GM18951 (cell line): ENCODE results near the gene MAP3K14.

Experiments used
- POLR2A ChIP-seq: IDR thresholded peaks from 4 replicates; pipeline ENCODE4 v1.6.1; 2011; ENCODE audit warnings: mild to moderate bottlenecking; ENCODE audit not compliant: insufficient read length, insufficient read depth; ENCODE audit errors: extremely low read depth
- in situ Hi-C: fragments of 300-500 bp; cut with MboI; formaldehyde crosslinking; loops from one replicate; pipeline ENCODE4 v1.12.0; 2022; ENCODE audit warnings: low sequenced_read_pairs, mixed read lengths, inconsistent platforms; ENCODE audit not compliant: unreplicated experiment

MAP3K14 gene

GRCh38 chr17:45298546-45299285 is 18.1 kb downstream of the MAP3K14 start:
- in situ Hi-C loops: no loop called here
- no peak for TF ChIP-seq POLR2A

DNA sequence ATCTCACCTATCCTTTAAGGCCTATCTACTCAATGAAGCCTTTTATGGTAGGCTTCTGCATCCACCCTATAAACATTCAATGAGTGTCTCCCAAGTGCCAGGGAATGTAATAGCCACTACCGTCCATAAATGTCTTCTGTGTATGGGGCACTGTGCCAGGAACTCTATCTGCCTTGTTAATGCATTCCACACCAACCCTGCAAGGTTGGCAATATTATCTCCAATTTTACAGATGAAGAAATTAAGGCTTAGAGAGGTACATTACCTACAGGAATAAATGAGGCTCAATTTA is 20.0 kb downstream of the MAP3K14 start:
- no peak for TF ChIP-seq POLR2A
- in situ Hi-C loops: no loop called here

- no peak for TF ChIP-seq POLR2A
- in situ Hi-C loops: no loop called here
Measured at GRCh38 chr17:45296003-45296832, 20.6 kb downstream of the MAP3K14 start.

GRCh38 chr17:45294506-45294905 is 22.3 kb downstream of the MAP3K14 start:
- no peak for TF ChIP-seq POLR2A
- in situ Hi-C loops: no loop called here

DNA sequence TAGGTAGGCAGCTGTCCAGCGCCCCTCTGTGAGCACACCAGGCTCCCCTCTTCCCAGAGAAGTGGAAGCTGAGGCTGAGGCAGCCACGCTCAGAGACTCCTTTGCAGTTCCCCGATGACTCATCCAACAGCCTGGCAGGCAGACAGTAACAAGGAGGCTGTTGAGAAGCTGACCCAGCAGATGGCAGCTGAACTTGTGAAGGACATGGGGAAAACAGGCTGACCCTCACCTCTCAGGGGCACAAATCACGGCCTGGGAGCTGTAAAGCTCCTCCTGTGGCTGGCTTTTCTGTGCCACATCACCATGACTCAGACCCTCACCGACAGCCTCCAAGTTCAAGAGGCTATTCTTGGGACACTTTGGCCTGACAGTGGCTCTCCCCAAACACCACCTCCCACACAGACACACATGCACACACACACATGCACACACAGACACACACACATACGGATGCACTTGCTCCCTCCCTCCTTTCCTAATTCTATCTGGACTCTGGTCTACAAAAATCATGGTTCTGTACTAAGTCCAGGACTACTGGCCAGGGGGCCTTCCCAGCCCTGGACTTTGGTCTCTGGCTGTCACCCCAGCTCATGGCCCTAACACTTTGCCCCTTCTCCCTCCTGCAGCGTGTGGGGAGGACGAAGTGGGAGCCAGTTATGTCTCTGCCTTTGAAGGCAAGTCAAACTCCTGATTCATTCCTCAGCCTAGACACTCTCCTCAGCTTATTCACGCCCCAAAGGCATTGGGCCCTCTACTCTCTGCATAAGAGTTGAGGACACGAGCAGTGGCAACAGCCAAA is 23.2 kb downstream of the MAP3K14 start:
- no peak for TF ChIP-seq POLR2A
- in situ Hi-C loops: no loop called here

DNA sequence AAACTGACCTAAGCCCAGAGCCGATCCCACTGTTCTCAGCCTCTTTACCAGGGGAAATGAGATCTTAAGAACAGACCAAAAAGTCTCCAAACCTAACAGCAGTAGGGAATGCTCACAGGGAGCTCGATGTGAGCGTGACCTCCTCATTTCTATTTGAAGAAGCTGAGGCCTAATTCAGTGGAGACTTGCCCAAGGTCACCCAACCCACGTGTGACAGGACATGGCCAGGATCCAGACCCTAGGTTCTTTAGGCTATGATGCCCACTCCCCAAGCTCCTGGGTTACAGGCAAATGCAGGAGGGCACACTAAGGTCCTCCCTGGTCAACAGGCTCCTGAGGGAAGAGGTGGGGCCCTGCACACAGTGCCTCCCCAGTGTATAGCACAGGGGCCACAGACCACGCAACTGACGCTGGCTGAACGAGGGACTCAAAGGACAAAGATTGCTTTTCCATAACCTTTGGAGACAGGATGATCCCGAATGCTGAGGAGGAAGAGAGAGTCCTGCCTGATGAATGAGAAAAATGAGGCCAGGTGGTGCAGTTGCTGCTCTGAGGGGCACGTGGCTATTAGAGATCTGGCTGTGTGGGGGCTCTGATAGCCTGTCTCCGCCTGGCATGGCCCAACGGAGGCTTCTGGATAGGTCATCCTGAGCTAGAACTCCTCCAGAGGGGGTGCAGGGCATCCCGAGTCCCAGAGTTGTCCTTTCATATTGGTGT is 24.0 kb downstream of the MAP3K14 start:
- no peak for TF ChIP-seq POLR2A
- in situ Hi-C loops: no loop called here

DNA sequence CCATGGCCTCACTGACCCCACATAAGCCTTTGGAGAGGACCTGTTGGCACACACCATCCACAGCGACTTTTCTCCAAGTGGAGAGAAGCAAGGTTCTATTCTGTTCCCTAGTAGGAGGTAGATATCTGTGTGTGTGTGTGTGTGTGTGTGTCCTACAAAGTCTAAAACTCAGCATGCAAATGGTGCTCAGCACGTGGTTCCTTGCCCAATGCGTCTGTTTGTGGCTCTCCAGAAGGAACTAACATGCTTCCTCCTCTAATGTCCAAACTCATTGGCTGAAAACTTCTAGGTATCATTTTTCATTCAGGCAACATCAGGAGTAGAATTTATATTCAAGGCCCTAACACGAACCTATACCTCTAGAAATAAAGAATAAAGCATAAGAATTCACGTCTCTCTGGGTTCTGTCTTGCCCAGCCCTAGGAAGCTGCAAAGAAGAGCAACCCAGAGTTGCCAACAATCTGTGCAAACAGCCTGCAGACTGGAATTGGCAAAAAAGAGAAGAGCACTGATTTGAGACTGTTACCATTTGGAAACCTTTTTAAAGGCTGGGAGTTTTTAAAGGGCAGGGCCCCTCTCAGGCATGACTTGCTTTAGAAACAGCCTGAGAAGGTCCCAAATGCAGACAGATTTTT is 25.5 kb downstream of the MAP3K14 start:
- in situ Hi-C loops: no loop called here
- no peak for TF ChIP-seq POLR2A

- in situ Hi-C loops: no loop called here
- no peak for TF ChIP-seq POLR2A
Measured at GRCh38 chr17:45290269-45290765, 26.5 kb downstream of the MAP3K14 start.

- no peak for TF ChIP-seq POLR2A
- in situ Hi-C loops: no loop called here
Measured at GRCh38 chr17:45289301-45290268, 27.2 kb downstream of the MAP3K14 start.

- in situ Hi-C loops: no loop called here
- no peak for TF ChIP-seq POLR2A
Measured at GRCh38 chr17:45288825-45289224, 28.0 kb downstream of the MAP3K14 start.
